ENCODE data around the gene SYTL3.

DNA sequence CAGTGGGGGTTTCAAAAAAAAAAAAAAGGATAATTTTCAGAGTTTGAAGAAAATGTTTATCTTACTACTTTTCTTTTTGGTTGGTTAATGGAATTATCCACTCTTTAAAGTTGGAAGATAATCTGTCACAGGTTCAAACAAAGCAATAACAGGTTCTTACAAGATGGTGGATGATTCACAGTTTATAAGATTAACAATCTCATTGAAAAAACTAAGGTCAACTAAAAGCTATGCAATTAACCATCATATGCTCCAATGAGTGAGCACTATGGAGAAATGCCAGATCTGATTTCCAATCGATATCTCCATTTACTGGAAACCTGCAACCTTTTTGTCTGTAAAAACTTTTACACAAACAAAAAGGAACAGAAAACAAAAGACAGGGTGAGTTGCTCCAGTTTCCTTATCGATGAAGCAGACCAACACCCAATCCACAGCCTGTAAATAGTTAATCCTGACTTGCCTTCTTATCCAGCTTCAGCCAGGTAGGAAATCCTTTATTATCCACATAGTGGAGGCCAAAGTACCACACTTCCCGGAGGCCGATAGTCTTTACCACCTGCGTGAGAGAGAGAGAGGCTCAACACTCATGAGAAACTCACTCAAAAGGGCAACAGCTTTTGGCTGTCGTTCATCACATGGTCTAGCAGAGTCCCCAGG lies 136.9 kb downstream of the SYTL3 start:
- TF ChIP-seq CTCF (conservative IDR thresholded peaks at IDR 0.05) (no peak), EZH2 (IDR thresholded peaks at IDR 0.05; ENCODE audit: low read depth) (no peak)
